ENCODE results near the gene MSANTD1.

MSANTD1 gene

DNA sequence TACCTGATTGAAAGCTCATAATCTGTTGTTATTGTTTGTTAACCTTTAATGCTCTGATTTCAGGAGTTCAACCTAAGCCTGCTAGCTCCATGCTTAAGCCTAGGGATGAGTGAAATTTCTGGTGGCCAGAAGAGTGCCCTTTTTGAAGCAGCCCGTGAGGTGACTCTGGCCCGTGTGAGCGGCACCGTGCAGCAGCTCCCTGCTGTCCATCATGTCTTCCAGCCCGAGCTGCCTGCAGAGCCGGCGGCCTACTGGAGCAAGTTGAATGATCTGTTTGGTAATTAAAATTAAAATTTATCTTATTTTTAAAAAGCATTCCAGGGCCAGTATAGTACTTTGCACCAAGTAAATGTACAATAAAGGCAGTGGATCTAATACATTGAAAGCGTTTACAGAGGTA is 37.1 kb upstream of the MSANTD1 start:
- H2AFZ ChIP-seq (ENCODE audit: low read length) = no peak overlapping the region
- no peak for TF ChIP-seq EZH2 (IDR thresholded peaks at IDR 0.05; ENCODE audit: borderline replicate concordance, low read length)
- TF ChIP-seq, protein P1, sequence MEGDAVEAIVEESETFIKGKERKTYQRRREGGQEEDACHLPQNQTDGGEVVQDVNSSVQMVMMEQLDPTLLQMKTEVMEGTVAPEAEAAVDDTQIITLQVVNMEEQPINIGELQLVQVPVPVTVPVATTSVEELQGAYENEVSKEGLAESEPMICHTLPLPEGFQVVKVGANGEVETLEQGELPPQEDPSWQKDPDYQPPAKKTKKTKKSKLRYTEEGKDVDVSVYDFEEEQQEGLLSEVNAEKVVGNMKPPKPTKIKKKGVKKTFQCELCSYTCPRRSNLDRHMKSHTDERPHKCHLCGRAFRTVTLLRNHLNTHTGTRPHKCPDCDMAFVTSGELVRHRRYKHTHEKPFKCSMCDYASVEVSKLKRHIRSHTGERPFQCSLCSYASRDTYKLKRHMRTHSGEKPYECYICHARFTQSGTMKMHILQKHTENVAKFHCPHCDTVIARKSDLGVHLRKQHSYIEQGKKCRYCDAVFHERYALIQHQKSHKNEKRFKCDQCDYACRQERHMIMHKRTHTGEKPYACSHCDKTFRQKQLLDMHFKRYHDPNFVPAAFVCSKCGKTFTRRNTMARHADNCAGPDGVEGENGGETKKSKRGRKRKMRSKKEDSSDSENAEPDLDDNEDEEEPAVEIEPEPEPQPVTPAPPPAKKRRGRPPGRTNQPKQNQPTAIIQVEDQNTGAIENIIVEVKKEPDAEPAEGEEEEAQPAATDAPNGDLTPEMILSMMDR (IDR thresholded peaks at IDR 0.05; ENCODE audit: low read length) = no peak
- no peaks in the 10 kb centered on the region for H3K9me2 ChIP-seq (ENCODE audit: low read depth, low read length)
- no peaks in the 10 kb centered on the region for H3K27me3 ChIP-seq (ENCODE audit: insufficient read depth, low read length)
- no peak overlapping the region for H3K9ac ChIP-seq (ENCODE audit: low read length)
- no peak overlapping the region for H3K4me3 ChIP-seq (ENCODE audit: low read depth, low read length, poor library complexity, severe bottlenecking)
- peaks cover 37% of the 10 kb centered on the region for H3K36me3 ChIP-seq (ENCODE audit: insufficient read depth, low read length)
- no peaks in the 10 kb centered on the region for H3K4me1 ChIP-seq (ENCODE audit: insufficient read depth, low read length, severe bottlenecking)
- no peak overlapping the region for H3K27ac ChIP-seq (ENCODE audit: low read depth, low read length, poor library complexity, severe bottlenecking)
- no peaks in the 10 kb centered on the region for H4K20me1 ChIP-seq (ENCODE audit: insufficient read depth, low read length)
- no peaks in the 10 kb centered on the region for H3K79me2 ChIP-seq (ENCODE audit: insufficient read depth, low read length)
- no peaks in the 10 kb centered on the region for H3K9me3 ChIP-seq (ENCODE audit: low read length)
- H3K4me2 ChIP-seq (ENCODE audit: low read length) = no peak overlapping the region
- H3F3A ChIP-seq (ENCODE audit: insufficient read depth, low read length) = no peaks in the 10 kb centered on the region

DNA sequence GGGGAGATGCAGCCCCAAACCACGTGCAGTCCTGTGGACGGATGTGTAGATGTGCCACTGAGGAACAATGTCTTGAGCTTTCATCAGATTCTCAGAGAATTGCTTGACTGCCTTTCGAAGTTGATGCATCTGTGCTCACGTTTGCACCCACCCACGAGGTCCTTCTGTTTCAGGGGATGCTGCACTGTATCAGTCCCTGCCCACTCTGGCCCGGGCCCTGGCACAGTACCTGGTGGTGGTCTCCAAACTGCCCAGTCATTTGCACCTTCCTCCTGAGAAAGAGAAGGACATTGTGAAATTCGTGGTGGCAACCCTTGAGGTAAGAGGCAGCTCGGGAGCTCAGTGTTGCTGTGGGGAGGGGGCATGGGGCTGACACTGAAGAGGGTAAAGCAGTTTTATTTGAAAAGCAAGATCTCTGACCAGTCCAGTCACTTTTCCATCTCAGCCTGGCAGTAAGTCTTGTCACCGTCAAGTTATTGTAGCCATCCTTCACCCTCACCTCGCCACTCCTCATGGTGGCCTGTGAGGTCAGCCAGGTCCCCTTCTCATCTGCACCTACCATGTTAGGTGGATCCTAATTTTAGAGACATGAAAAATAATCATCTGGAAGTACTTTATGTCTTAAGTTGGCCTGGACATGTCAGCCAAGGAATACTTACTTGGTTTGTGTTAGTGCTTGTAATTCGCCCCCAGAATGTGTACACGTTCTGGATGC is 36.4 kb upstream of the MSANTD1 start:
- H3K4me3 ChIP-seq (ENCODE audit: low read depth, low read length, poor library complexity, severe bottlenecking) = no peak overlapping the region
- no peaks in the 10 kb centered on the region for H3K9me2 ChIP-seq (ENCODE audit: low read depth, low read length)
- peaks cover 30% of the 10 kb centered on the region for H3K36me3 ChIP-seq (ENCODE audit: insufficient read depth, low read length)

DNA sequence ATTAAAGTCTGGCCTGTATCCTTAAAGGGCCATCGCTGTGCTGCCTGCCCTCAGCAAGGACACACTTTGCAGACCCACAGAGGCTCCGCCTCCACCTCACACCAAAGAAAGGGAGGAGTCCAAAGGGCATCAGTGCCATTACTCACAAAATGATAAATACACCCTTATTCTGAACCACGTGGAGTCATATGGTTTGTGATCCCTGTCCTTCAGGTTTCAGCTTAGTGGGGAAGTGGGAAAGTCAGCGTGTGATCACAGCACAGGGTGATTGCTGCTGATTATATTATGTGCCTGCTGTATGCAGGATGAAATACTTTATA is 35.9 kb upstream of the MSANTD1 start:
- Histone ChIP-seq H3K79me2 (ENCODE audit: insufficient read depth, low read length) (no peaks in the 10 kb centered on the region), H4K20me1 (ENCODE audit: insufficient read depth, low read length) (no peaks in the 10 kb centered on the region), H3F3A (ENCODE audit: insufficient read depth, low read length) (no peaks in the 10 kb centered on the region), H3K9ac (ENCODE audit: low read length) (no peak overlapping the region), H3K9me2 (ENCODE audit: low read depth, low read length) (no peaks in the 10 kb centered on the region), H2AFZ (ENCODE audit: low read length) (no peak overlapping the region), H3K27ac (ENCODE audit: low read depth, low read length, poor library complexity, severe bottlenecking) (no peak overlapping the region), H3K36me3 (ENCODE audit: insufficient read depth, low read length) (peaks cover 29% of the 10 kb centered on the region), H3K4me1 (ENCODE audit: insufficient read depth, low read length, severe bottlenecking) (no peaks in the 10 kb centered on the region), H3K4me2 (ENCODE audit: low read length) (no peak overlapping the region), H3K4me3 (ENCODE audit: low read depth, low read length, poor library complexity, severe bottlenecking) (no peak overlapping the region), H3K27me3 (ENCODE audit: insufficient read depth, low read length) (no peaks in the 10 kb centered on the region), H3K9me3 (ENCODE audit: low read length) (no peaks in the 10 kb centered on the region)
- TF ChIP-seq, protein P1 (IDR thresholded peaks at IDR 0.05; ENCODE audit: low read length) = no peak
- TF ChIP-seq EZH2 (IDR thresholded peaks at IDR 0.05; ENCODE audit: borderline replicate concordance, low read length) = no peak

More for the DNA sequence above, 36.4 kb upstream of the MSANTD1 start:
- H3K27ac ChIP-seq (ENCODE audit: low read depth, low read length, poor library complexity, severe bottlenecking) = no peak overlapping the region
- no peak overlapping the region for H3K4me2 ChIP-seq (ENCODE audit: low read length)
- no peak for TF ChIP-seq EZH2 (IDR thresholded peaks at IDR 0.05; ENCODE audit: borderline replicate concordance, low read length)
- TF ChIP-seq, protein P1 (IDR thresholded peaks at IDR 0.05; ENCODE audit: low read length) = no peak
- H2AFZ ChIP-seq (ENCODE audit: low read length) = no peak overlapping the region
- H3K9ac ChIP-seq (ENCODE audit: low read length) = no peak overlapping the region
- no peaks in the 10 kb centered on the region for H3F3A ChIP-seq (ENCODE audit: insufficient read depth, low read length)
- no peaks in the 10 kb centered on the region for H4K20me1 ChIP-seq (ENCODE audit: insufficient read depth, low read length)
- no peaks in the 10 kb centered on the region for H3K4me1 ChIP-seq (ENCODE audit: insufficient read depth, low read length, severe bottlenecking)
- H3K79me2 ChIP-seq (ENCODE audit: insufficient read depth, low read length) = no peaks in the 10 kb centered on the region
- no peaks in the 10 kb centered on the region for H3K9me3 ChIP-seq (ENCODE audit: low read length)
- H3K27me3 ChIP-seq (ENCODE audit: insufficient read depth, low read length) = no peaks in the 10 kb centered on the region
